Caki2 (cell line): Measurements from ENCODE around the gene GALNT10. TPM values are rescaled to one million over a fixed set of nuclear protein-coding genes. Genes with fewer than 3 reads are reported as not detected.
A peak's percentile ranks its signal among the peaks of the same experiment; 100 is the strongest.

Experiments
- DNase-seq: peaks from one replicate; pipeline ENCODE4 v3.0.0-alpha.2; 2015; ENCODE audit warnings: low read depth
- in situ Hi-C: cut with HindIII; loops from 2 replicates; pipeline ENCODE4 v1.10.0; 2016; ENCODE audit warnings: low sequenced_read_pairs, low pct_unique_long_range_greater_than_20kb, mixed read lengths
- total RNA-seq: library from RNA; depleted of rRNA; stranded (reverse); fragments of >200 nt; shearing (Covaris generic); gene quantifications from 2 replicates; pipeline ENCODE4 v1.2.3, GENCODE V29; 2014; ENCODE audit warnings: low replicate concordance

Gene GALNT10
- total RNA-seq, 1 experiment from 2014 or later = 19.8 TPM

- in situ Hi-C loops = no loop called here
- no peak for DNase-seq
Observed at GRCh38 chr5:154374264-154374663, 183.7 kb downstream of the GALNT10 start.

DNA sequence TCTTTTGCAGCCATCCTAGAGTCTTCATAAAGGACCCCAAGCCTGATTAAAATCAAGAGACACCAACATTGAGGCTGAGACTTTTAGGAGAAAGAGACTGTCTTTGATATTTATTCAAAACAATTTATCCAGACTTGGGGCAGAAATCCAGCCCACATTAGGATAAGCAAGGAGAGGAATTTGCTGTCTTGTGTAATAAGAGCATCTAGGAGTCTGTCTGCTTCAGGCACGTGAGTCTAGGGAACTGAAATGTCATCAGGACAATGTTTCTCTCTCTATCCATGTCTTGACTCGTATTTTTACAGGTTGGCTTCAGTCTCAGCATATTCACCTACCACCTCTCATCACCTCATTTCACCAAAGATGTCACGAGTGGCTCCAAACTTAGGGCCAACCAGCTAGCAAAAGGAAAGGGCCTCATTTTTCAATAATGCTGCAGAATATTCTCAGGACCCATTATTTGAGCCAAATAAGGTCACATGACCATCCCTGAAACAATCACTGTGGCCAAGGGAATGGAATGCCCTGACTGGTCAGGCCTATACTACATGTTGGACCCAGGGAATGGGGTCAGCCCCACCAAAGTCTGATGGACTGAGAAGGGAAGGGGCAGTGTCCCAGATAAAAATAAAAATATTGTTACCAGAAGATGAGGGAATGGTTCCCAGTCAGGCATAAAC lies 184.9 kb downstream of the GALNT10 start:
- in situ Hi-C loops = no loop called here
- no peak for DNase-seq

- DNase-seq = no peak
- in situ Hi-C loops = no loop called here
Observed at GRCh38 chr5:154376481-154376880, 185.9 kb downstream of the GALNT10 start.

- in situ Hi-C loops = no loop called here
Observed at GRCh38 chr5:154377754-154378533, 187.4 kb downstream of the GALNT10 start.

DNA sequence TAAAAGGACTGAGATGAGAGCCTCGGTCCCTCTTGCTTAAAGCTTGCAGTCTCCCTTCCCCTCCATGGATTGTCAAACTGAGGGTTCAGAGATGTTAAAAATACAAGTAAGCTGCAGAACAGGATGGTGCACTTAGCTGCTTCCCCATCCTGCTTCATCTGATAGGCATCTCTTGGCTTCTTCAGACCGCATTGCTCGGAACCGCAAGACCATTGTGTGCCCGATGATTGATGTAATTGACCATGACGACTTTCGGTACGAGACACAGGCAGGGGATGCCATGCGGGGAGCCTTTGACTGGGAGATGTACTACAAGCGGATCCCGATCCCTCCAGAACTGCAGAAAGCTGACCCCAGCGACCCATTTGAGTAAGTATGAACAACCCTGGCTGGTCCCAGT lies 189.7 kb downstream of the GALNT10 start:
- no peak for DNase-seq
- in situ Hi-C loops = no loop called here

More at GRCh38 chr5:154377754-154378533, 187.4 kb downstream of the GALNT10 start:
- no peak for DNase-seq

- in situ Hi-C loops = no loop called here
- peak; percentile 74 for DNase-seq
Observed at GRCh38 chr5:154384480-154385235, 194.1 kb downstream of the GALNT10 start.

DNA sequence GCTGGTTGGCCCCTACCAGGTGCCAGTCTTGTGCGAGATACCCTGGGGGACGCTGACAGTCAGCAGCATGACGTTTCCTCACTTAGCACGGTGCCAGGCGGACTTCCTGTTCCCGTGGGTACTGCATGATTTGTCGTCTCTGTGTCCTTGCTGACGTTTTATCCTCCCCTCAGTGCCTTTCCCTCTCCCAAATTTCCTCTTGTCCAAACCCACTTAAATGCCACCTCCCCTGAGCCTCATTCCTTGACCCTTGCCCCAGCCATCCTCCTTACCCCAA lies 194.6 kb downstream of the GALNT10 start:
- DNase-seq = no peak
- in situ Hi-C loops = no loop called here

DNA sequence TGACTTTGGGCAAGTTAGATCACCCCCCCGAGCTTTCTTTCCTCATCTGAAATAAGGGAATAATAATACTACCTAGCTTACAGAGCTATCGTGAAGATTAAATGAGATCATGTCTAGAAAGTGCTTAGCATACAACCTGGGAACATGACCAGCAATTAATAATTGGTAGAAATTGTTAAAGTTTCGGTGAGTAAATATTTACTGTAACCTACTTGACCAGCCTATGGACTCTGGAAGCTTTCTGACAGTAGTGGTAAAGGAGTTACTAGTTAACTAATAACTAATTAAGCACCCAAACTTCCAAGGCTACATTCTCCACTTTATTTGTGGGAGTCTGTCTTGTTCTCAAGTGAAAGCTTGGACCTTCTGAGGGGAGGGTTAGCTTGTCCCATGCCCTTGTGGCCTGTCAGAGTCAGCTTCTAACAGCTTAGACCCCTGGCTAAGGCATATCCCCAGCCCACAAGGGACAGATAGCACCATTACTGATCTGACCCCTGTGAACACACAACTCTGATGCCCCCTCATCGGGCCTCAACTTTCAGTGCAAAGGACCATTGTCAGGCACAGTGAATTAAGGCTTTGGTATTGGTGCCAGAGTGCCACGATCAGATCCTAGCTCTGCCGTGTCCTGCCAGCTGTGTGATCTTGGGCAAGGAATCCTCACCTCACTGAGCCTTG lies 196.6 kb downstream of the GALNT10 start:
- peak; percentile 39 for DNase-seq
- in situ Hi-C loops = no loop called here

DNA sequence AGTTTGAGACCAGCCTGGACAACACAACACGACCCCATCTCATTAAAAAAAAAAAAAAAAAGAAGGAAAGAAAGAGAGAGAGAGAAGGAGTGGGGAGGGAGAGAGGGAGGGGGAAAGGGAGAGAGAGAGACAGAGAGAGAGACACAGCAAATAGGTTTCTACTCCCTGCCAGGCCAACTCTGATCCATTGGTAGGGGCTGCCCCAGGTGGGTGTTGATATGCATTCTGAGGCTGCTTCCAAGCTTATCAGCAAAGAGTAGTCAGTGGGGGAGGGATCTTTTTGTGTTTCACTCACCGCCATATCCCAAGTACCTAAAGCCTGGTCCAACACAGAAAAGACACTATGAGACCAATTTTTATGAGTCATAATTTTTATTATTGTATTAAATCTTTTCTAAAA lies 198.3 kb downstream of the GALNT10 start:
- DNase-seq = no peak

DNA sequence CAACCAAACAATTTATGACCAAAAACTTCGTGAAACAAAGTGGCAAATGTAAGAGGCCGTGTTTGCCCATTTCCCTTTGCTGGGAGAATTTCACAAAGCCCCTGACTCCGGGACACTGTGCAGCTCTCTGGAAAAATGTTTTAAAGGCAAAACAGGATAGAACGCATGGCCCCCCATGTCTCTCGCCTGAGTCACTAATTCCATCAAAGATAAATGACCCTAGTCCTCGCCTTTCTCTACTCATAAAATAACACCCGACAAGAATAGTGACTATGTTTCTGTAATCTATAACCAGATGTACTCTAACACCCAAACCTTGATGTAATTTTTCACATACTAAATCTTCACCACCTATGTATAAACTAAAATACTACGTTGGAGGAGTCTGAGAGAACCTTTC lies 199.6 kb downstream of the GALNT10 start:
- DNase-seq = peak; percentile 33
- in situ Hi-C loops = no loop called here

More for the DNA sequence above, 198.3 kb downstream of the GALNT10 start:
- in situ Hi-C loops = no loop called here

GRCh38 chr5:154390746-154391359 lies 200.3 kb downstream of the GALNT10 start:
- DNase-seq = no peak
- in situ Hi-C loops = no loop called here

GRCh38 chr5:154391788-154392187 lies 201.3 kb downstream of the GALNT10 start:
- DNase-seq = no peak
- in situ Hi-C loops = no loop called here

DNA sequence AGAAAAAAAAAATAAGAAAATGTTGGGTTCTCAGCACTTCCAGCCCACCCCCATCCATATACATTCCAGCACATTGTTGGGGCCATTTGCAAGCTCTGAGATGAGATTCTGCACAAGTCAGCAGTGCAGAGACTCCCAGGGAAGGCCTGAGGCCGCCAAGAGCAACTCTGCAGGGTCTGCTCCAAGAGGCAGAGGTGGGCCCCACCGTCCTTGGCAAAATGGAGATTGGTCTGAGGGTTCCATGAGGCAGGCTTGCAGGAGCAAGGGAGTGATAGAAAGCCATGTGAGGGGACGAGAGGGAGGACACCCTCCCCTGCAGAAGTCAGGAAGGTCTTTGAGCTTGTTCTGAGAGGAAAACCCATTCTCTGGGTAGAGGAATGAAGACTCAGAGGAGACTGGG lies 203.3 kb downstream of the GALNT10 start:
- in situ Hi-C loops = no loop called here
- no peak for DNase-seq

DNA sequence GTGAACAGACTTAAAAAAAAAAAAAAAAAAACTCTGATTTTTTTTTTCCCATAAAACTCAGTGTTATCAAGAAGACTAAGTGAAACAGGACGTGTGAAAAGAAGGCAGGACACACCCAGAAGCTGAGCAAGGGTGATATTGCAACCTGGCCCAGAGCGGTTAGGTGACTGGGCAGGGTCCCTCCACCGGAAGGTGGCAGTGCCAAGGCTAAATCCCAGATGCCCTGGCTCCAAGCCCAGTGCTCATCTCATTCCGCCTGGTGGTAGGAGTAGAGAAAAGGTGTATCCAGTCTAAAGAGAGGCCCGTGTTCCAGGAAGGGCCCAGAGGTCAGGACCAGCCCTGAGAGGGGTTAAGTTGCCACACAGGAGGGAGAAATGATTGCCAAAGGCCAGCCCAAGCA lies 203.8 kb downstream of the GALNT10 start:
- in situ Hi-C loops = no loop called here
- peak; percentile 17 for DNase-seq

DNA sequence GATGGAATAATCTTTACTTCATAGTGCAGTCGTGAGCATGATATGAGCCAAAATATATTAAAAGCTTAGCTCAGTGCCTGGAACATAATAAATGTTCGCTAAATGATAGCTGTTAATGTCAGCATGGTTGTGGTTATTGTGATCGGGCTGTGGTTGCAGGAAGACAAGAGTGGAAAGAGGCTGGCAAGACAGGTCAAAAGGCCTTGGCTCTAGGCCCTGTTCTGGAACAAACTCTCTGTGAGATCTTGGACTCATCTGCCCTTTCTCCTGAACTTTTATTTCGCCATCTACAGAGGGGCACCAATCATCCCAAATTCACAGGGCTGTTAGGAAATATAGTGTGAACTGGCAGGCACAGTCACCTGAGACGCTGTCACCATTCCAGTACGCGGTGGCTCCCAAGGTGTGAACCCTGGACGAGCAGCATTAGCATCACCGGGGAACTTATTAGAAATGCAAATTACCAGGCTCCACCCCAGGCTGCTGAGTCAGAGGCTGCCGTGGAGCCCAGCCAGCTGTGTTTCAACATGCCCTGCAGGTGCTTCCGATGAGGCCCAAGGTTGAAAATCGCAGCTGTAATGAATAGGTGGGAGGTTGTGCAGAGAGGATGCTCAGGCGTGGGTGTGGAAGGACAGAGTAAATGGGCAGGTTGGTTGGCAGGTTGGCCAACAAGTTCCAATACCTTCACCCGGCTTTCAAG lies 205.0 kb downstream of the GALNT10 start:
- peak; percentile 31 for DNase-seq
- in situ Hi-C loops = no loop called here

- DNase-seq = no peak
- in situ Hi-C loops = no loop called here
Observed at GRCh38 chr5:154396128-154396527, 205.6 kb downstream of the GALNT10 start.

DNA sequence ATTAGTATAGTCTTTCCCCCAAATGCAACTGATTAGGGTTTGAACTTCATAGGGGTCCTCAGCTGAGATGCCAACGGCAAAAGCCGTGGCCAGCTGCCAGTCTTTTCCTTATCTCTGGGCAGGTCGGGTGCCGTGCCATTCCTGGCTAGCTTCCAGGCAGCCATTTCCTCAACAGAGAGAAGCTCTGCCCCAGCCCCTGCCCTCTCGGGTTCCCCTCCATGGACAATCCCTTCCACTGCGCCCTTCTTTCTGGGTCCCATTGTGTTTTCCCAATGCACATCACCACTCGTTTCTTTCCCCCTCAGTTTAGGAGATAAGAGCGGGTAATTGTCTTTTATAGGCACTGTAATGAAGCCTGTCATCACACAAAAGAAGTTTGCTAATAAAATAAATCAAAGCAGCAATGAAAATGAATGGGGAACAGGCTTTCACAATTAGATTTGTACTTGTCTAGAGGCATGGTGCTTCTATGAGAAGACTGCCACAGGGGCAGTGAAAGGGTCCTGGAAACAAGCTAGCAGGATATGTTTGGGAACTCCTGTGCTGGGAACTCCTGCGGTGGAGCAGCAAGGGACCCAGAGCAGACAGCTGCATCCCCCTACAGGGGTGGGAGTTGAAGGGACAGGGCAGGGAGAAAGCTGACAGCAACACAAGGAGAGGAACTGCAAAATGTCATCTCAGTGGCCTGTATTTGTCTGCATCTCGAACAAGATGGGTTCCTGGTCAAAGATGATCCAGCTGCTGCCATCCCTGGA lies 207.3 kb downstream of the GALNT10 start:
- no peak for DNase-seq
- in situ Hi-C loops = no loop called here
